SK-N-MC (cell line): ENCODE data around the gene CD300LB.
"Not testable (repeated sequence)": the region's sequence is repeated elsewhere in the genome, so short reads cannot be mapped to it uniquely, and the experiment has no call there.

ENCODE experiments used
- DNase-seq: peaks from one replicate; pipeline ENCODE4 v3.0.0-alpha.2; 2011; ENCODE audit warnings: low read depth, low spot score
- H3K27ac ChIP-seq: fragments of 200-600 bp; sonication (generic); 2 replicates; pipeline ENCODE4 v1.5.1; 2016; ENCODE audit warnings: mixed run types
- H3K36me3 ChIP-seq: fragments of 200-600 bp; sonication (generic); 2 replicates; pipeline ENCODE4 v1.6.1; 2017; ENCODE audit warnings: antibody characterized with exemption, low read length, mixed read lengths; ENCODE audit not compliant: insufficient read depth
- H3K4me3 ChIP-seq: fragments of 200-600 bp; sonication (generic); 2 replicates; pipeline ENCODE4 v1.5.1; 2016
- H3K9ac ChIP-seq: fragments of 200-600 bp; sonication (generic); 2 replicates; pipeline ENCODE4 v1.8.0; 2017; ENCODE audit warnings: mixed run types, mixed read lengths; ENCODE audit not compliant: insufficient read length
- H3K9me3 ChIP-seq: fragments of 200-600 bp; sonication (generic); 2 replicates; pipeline ENCODE4 v1.6.1; 2017; ENCODE audit warnings: low read depth, mild to moderate bottlenecking, antibody characterized with exemption, low read length, moderate library complexity, mixed read lengths
- EZH2 ChIP-seq: fragments of 200-600 bp; sonication (generic); IDR thresholded peaks from one replicate; pipeline ENCODE4 v1.6.1; 2017; ENCODE audit warnings: antibody characterized with exemption
- FOXP2 ChIP-seq: optimal IDR thresholded peaks from 2 replicates; pipeline ENCODE3; 2011; ENCODE audit warnings: mild to moderate bottlenecking, moderate library complexity; ENCODE audit not compliant: insufficient read depth; ENCODE audit errors: extremely low read length, control extremely low read depth
- POLR2AphosphoS5 ChIP-seq: IDR thresholded peaks from 2 replicates; pipeline ENCODE4 v1.6.1; 2012; ENCODE audit warnings: mild to moderate bottlenecking, low read depth, low read length, borderline replicate concordance

The CD300LB gene

DNA sequence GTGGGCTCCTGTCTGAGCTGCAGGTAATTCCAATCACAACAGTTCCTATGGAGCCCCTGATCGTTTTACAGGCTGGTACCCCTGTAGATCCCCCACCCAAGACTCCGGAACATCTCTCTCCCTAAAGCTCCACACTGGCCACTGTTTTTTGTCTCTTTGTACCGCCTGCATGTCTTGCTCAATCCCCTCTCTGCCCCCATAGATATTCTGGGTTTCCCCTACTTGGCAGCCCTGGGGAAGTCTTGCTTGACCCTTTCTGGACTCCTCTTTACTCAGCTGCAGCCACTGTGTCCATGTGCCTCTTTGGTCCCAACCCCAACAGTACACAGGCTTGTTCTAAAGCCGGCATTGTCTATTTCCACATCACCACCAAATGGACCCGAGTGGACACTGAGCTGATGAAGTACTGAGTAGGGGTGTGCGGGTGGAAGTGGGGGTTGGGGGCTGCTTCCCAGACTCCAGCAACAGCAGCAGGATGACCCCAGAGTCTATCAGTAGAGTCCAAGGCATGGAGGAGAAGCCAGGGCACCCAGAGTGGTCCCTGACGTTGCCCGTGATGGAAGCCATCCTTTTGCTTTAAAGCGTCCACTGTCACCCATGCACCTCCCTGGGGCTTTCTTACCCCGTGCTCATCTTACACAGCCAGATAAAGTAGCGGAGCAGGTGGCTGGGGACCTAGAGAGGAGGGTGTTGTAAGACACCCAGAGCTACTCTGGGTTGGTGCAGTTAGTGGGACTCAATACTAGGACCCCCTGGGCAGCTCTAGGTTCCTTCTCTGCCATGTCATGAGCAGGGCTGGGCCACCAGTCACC lies 6.4 kb downstream of the CD300LB start:
- Histone ChIP-seq H3K9me3 (no peaks in the 10 kb centered on the region), H3K36me3 (no peaks in the 10 kb centered on the region), H3K9ac (no peak overlapping the region), H3K27ac (no peak overlapping the region), H3K4me3 (no peak overlapping the region)
- DNase-seq: no peak
- no peak for TF ChIP-seq FOXP2
- TF ChIP-seq EZH2: no peak
- no peak for TF ChIP-seq POLR2AphosphoS5

DNA sequence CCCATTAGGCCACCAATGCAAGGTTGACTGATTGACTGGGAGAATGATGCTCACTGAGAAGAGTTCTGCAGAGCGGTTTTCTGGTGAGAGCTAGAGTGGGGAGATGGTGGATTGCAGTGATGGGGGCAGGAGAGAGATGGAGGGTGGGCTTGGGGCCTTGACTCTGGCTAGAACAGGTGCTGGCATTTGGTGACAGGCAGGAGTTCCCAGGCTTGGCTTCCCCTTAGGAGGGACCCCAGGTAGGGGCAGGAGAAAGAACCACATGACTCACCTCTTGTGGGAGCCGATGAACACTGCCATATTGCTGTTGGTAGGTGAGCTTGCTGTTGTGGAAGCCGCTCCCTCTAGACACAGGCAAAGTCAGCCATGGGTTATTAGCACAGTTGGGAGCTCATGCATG lies 8.0 kb downstream of the CD300LB start:
- H3K9ac ChIP-seq: no peak overlapping the region

DNA sequence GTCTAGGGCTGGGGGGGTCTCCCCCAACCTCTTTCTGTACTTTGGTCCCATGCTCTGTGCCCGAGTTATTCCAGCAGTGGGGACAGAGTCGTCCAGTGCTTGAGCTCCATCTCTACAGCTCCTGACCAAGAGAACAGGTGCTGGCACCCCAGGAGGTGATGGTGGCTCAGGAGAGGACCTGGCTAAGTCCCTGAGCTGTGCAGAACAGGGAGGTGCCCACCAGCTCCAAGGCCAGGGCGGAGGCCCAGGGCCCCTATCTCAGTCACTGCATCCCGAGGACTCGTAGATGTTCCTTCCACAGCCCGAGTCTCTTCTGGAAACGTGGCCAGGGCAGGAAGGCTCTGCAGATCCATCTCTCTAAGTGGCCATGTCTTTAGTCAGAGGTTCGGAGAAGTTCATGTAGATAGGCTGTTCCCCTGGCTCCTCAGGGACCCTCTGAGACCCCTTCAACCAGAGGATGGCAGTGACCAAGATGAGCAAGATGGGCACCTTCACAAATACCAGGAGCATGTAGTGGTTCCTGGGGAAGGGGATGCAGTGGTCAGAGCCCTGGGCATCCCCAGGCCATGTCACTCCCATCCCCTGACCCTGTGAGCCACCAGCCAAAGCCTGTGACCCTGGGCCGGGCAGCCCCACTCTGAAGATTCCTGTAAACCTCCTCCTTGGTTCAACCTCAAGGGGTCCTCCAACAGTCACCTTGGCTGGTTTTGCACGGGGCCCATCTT lies 8.7 kb downstream of the CD300LB start:
- no peak for DNase-seq
- H3K36me3 ChIP-seq: no peaks in the 10 kb centered on the region
- H3K27ac ChIP-seq: no peak overlapping the region
- H3K9me3 ChIP-seq: no peaks in the 10 kb centered on the region
- H3K4me3 ChIP-seq: no peak overlapping the region
- no peak overlapping the region for H3K9ac ChIP-seq
- TF ChIP-seq POLR2AphosphoS5: no peak
- no peak for TF ChIP-seq FOXP2
- TF ChIP-seq EZH2: no peak

More for the DNA sequence above, 8.0 kb downstream of the CD300LB start:
- Histone ChIP-seq H3K9me3 (no peaks in the 10 kb centered on the region), H3K27ac (no peak overlapping the region), H3K4me3 (no peak overlapping the region), H3K36me3 (no peaks in the 10 kb centered on the region)
- DNase-seq: no peak
- no peak for TF ChIP-seq POLR2AphosphoS5
- TF ChIP-seq FOXP2: no peak
- no peak for TF ChIP-seq EZH2

DNA sequence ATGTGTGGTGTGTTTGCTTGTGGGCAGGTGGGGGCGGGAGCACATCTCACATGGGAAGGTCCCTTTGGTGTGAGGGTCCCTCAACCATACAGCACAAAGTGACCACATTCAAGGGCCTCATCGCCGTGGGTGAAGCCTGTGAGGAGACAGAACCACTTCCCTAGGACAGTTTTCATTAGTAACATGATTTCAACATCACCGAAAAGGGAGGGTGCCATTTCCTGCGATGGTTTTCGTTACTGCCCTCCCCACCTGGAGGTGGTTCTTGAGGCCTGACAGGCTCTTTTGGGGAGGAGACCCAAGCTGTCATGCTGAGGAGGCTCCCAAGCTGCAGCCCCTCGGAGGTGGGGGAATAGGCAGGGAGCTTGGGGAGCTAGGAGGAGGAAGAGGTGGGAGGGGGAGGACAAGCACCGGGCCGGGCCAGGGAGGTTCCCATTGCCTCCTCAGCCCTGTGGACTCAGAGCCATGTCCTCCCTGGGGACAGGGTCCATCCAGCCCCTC lies 9.5 kb downstream of the CD300LB start:
- H3K36me3 ChIP-seq: no peaks in the 10 kb centered on the region
- no peak for TF ChIP-seq FOXP2
- no peak for TF ChIP-seq POLR2AphosphoS5
- TF ChIP-seq EZH2: no peak
- no peak overlapping the region for H3K27ac ChIP-seq
- H3K4me3 ChIP-seq: no peak overlapping the region
- DNase-seq: no peak
- H3K9ac ChIP-seq: no peak overlapping the region
- H3K9me3 ChIP-seq: no peaks in the 10 kb centered on the region

DNA sequence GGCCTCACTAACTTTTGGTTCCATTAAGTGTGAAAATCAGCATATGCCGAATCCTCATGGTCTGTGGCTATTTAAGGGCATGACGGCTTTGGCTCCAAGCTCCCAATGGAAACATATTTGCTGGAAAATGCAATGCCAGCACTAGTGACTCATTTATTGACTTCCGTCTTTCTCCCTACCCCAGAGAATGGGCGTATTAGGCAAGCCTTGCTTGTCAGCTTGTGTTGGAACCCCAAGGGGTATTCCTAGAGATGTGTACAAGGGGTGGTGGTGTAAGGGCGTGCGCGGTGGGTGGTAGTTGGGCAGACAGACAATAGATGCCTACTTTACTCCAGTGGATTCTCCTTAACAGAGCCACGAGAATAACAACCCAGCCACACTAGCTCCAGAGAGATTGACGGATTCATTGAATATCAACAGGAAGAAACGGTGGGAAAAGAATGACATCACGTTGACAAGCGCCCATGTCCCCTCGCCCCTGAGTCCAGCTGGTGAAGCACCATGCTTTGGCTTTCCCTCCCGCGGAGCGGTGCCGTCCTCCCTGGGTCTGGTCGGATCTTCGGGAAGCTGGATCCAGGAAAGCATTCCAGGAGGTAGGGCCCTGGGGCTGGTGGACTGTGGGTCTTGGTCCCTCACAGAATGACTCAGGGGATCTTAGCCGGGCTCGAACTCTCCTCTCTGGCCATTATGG lies 10.3 kb downstream of the CD300LB start:
- no peaks in the 10 kb centered on the region for H3K36me3 ChIP-seq
- no peaks in the 10 kb centered on the region for H3K9me3 ChIP-seq
- no peak overlapping the region for H3K4me3 ChIP-seq
- no peak overlapping the region for H3K9ac ChIP-seq
- no peak overlapping the region for H3K27ac ChIP-seq
- no peak for DNase-seq
- TF ChIP-seq FOXP2 (no peak), POLR2AphosphoS5 (no peak), EZH2 (no peak)

DNA sequence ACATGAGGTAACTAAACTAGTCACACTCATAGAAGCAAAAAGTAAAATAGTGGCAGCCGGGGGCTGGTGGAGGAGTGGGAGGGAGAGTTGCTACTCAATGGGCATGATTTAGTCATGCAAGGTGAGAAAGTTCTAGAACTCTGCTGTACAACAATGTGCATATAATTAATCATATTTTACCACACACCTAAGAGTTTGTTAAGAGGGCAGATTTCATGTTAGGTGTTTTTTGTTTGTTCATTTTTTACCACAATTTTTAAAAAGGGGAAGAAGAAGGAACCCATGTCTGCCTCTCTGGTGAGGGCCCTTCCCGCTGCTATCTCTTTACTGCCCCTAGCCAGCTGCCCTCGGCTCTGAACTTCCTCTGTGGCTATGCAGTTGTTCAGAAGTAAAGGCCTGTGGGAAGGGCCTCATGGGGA lies 11.2 kb downstream of the CD300LB start:
- no peak for DNase-seq
- Histone ChIP-seq H3K27ac (no peak overlapping the region), H3K9ac (no peak overlapping the region), H3K36me3 (no peaks in the 10 kb centered on the region), H3K4me3 (no peak overlapping the region), H3K9me3 (no peaks in the 10 kb centered on the region)
- TF ChIP-seq FOXP2: no peak
- TF ChIP-seq EZH2: no peak
- no peak for TF ChIP-seq POLR2AphosphoS5

DNA sequence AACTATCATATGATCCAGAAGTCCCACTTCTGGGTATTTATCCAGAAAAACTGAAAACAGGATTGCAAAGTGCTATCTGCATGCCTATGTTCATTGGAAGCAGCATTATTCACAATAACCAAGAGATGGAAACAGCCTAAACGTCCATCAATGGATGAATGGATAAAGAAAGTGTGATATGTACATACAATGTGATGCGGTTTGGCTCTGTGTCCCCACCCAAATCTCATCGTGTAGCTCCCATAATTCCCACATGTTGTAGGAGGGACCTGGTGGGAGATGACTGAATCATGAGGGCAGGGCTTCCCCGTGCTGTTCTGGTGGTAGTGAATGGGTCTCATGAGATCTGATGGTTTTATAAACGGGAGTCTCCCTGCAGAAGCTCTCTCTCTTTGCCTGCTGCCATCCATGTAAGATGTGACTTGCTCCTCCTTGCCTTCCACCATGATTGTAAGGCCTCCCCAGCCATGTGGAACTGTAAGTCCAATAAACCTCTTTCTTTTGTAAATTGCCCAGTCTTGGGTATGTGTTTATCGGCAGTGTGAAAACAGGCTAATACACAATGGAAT lies 12.8 kb downstream of the CD300LB start:
- not testable (repeated sequence) for H3K9me3 ChIP-seq, H3K4me3 ChIP-seq, H3K36me3 ChIP-seq, DNase-seq, H3K9ac ChIP-seq, H3K27ac ChIP-seq
